NOMO-1 treated with DMSO at 0.1 percent for 48 hours (cell line): ENCODE data around the gene RASSF4.

Source experiments
- DNase-seq: peaks from one replicate; lab custom pipeline; 2025; ENCODE audit not compliant: unreplicated experiment; lab: John Stamatoyannopoulos, UW

RASSF4 gene

GRCh38 chr10:44927352-44927751, 32.2 kb upstream of the RASSF4 start:
- DNase-seq: peak; percentile 32

- no peak for DNase-seq
Measured at GRCh38 chr10:44928462-44928861, 31.1 kb upstream of the RASSF4 start.

- DNase-seq: no peak
Measured at GRCh38 chr10:44929356-44930255, 30.0 kb upstream of the RASSF4 start.

- DNase-seq: no peak
Measured at GRCh38 chr10:44930904-44931620, 28.5 kb upstream of the RASSF4 start.

- no peak for DNase-seq
Measured at GRCh38 chr10:44931621-44932516, 27.7 kb upstream of the RASSF4 start.

GRCh38 chr10:44932517-44933450, 26.8 kb upstream of the RASSF4 start:
- peak; percentile 71 for DNase-seq

GRCh38 chr10:44933451-44934321, 25.9 kb upstream of the RASSF4 start:
- DNase-seq: no peak

- DNase-seq: no peak
Measured at GRCh38 chr10:44934416-44935200, 25.0 kb upstream of the RASSF4 start.

GRCh38 chr10:44935201-44935965, 24.2 kb upstream of the RASSF4 start:
- DNase-seq: no peak

GRCh38 chr10:44935966-44936295, 23.7 kb upstream of the RASSF4 start:
- DNase-seq: peak; percentile 33

GRCh38 chr10:44936314-44936975, 23.2 kb upstream of the RASSF4 start:
- DNase-seq: no peak

GRCh38 chr10:44937196-44938005, 22.2 kb upstream of the RASSF4 start:
- DNase-seq: no peak

GRCh38 chr10:44938956-44939355, 20.6 kb upstream of the RASSF4 start:
- no peak for DNase-seq

- peak; percentile 81 for DNase-seq
Measured at GRCh38 chr10:44939691-44940401, 19.8 kb upstream of the RASSF4 start.

GRCh38 chr10:44944354-44944753, 15.2 kb upstream of the RASSF4 start:
- DNase-seq: no peak

- peak; percentile 55 for DNase-seq
Measured at GRCh38 chr10:44946205-44946604, 13.4 kb upstream of the RASSF4 start.
